SH-SY5Y (cell line): ENCODE data around the gene NAV2.

Source experiments
- GATA2 ChIP-seq: IDR thresholded peaks from 2 replicates; pipeline ENCODE4 v1.6.1; 2011; ENCODE audit warnings: mild to moderate bottlenecking, low read depth, low read length
- GATA3 ChIP-seq: IDR thresholded peaks from 2 replicates; pipeline ENCODE4 v1.6.1; 2011; ENCODE audit warnings: low read depth, mild to moderate bottlenecking, low read length, moderate library complexity

DNA sequence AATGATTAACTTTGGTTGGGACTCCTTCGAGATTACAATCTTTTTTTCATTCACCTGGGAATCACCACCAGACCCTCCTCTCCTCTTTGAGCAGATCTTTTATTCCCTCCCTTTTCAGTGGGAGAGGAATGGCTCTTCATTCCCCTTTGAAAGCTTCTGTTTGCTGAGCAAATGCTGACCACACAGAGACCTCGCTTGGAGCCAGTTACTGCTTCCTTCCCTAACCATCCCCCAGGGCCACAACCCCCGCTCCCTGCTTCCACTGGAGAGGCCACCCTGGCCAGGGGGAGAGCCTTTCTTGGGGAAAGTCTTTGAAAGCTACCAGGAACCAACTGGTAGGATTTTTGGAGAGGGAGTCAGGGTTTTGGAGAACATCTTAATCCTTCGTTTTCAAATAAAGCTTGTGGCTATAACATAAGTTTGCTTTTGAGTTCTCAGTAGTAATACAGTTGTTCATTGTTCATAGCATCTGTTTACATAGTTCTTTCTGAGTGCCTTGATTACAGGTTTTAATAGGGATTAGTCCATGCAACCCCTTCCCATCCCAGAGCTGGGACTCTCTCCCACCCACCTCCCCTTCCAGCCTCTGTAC is 309.2 kb downstream of the NAV2 start:
- TF ChIP-seq GATA2 = no peak
- TF ChIP-seq GATA3 = no peak
